Activated CD4-positive, alpha-beta memory T cell treated with anti-CD3 and anti-CD28 coated beads, Interleukin-2, amount 10 ng/mL, durations not matched to agents 7 days and 5 days (primary cell): Measurements from ENCODE around the gene CRPPA. TPM values are rescaled to one million over a fixed set of nuclear protein-coding genes. Genes with fewer than 3 reads are reported as not detected.

Experiments
- CTCF ChIA-PET: fragments of 350-600 bp; sonication (Branson Sonifier 250); formaldehyde crosslinking; loops from one replicate; lab custom pipeline; 2021; ENCODE audit warnings: antibody characterized with exemption, inconsistent platforms; lab: Charles Lee
- POLR2A ChIA-PET: fragments of 350-600 bp; sonication (Branson Sonifier 250); formaldehyde crosslinking; loops from one replicate; lab custom pipeline; 2021; ENCODE audit warnings: antibody characterized with exemption; lab: Charles Lee
- DNase-seq: peaks from one replicate; pipeline ENCODE4 v3.0.0-alpha.2; 2020
- H3K27ac Mint-ChIP-seq: one replicate; pipeline ENCODE4 v1.8.0; 2021; ENCODE audit warnings: mild to moderate bottlenecking, mixed read lengths
- H3K27me3 Mint-ChIP-seq: one replicate; pipeline ENCODE4 v1.8.0; 2021; ENCODE audit warnings: mixed read lengths
- H3K36me3 Mint-ChIP-seq: one replicate; pipeline ENCODE4 v1.8.0; 2021; ENCODE audit warnings: low read depth, mixed read lengths
- H3K4me1 Mint-ChIP-seq: one replicate; pipeline ENCODE4 v1.8.0; 2021; ENCODE audit warnings: mixed read lengths
- H3K4me3 Mint-ChIP-seq: one replicate; pipeline ENCODE4 v1.8.0; 2021; ENCODE audit warnings: mild to moderate bottlenecking, mixed read lengths
- H3K9me3 Mint-ChIP-seq: one replicate; pipeline ENCODE4 v1.8.0; 2021; ENCODE audit warnings: mixed read lengths
- total RNA-seq, 2 experiments: library from RNA; stranded (reverse); gene quantifications; one replicate each; pipeline ENCODE4 v1.2.3, GENCODE V29; 2021

The CRPPA gene
- total RNA-seq, 2 experiments from 2014 or later = 0.30 to 0.68 TPM

DNA sequence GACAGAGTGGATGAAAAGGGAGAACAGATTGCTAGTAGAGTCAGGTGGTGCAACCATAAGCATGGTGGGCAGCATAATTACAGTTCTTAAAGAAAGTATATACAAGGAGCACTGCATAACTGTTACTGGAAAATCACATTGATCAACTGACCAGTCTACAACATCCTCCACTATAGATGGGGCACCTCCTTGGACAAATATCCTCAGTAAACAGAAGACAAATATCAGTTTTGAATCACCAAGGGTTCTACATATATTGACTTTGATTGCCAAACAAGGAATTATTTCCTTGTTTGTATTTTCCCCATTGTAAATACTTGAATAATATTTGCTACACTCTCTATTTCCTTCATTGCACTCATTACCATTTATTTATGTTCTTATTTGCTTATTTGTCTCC is 17.6 kb upstream of the CRPPA start:
- Mint-ChIP-seq H3K4me3 (no peak overlapping the region), H3K4me1 (no peaks in the 10 kb centered on the region), H3K9me3 (no peaks in the 10 kb centered on the region), H3K36me3 (no peaks in the 10 kb centered on the region), H3K27me3 (no peaks in the 10 kb centered on the region), H3K27ac (no peak overlapping the region)
- ChIA-PET POLR2A (no interaction called here), CTCF (no interaction called here)
- DNase-seq = no peak

DNA sequence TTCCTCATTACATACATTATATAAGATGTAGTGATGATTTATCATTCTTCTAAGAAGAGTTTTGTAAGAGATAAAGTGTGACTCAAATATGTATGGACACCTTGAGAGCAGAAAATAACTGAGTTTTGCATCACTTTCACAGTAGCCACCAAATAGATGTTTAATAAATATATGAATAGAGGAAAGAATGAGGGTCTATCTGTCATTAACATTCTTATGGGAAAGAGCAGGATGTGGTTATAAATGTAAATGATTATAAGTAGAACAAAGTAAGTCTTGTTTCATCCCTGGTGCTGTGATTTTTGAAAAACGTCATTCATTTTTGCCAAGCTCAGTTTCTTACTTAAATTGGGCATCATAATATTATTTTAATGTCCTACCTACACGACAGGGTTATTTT is 15.0 kb upstream of the CRPPA start:
- H3K4me3 Mint-ChIP-seq = no peak overlapping the region
- H3K9me3 Mint-ChIP-seq = no peaks in the 10 kb centered on the region
- no peaks in the 10 kb centered on the region for H3K4me1 Mint-ChIP-seq
- H3K36me3 Mint-ChIP-seq = no peaks in the 10 kb centered on the region
- H3K27me3 Mint-ChIP-seq = no peaks in the 10 kb centered on the region
- ChIA-PET POLR2A (interaction anchor here (0.6 to 1.6 kb wide), 2 partner anchors 10 to 16 kb away, joined by 3 to 6 read pairs; no protein-coding TSS in a partner anchor), CTCF (interaction anchor here (1.7 to 5.6 kb wide), 2 partner anchors 128 to 129 kb away, joined by 8 to 66 read pairs; no protein-coding TSS in a partner anchor)
- H3K27ac Mint-ChIP-seq = no peak overlapping the region
- DNase-seq = no peak

- Mint-ChIP-seq H3K9me3 (no peaks in the 10 kb centered on the region), H3K27me3 (no peaks in the 10 kb centered on the region), H3K36me3 (no peaks in the 10 kb centered on the region), H3K4me1 (no peaks in the 10 kb centered on the region), H3K27ac (no peak overlapping the region), H3K4me3 (no peak overlapping the region)
- ChIA-PET CTCF (interaction anchor here (1.0 to 5.6 kb wide), 4 partner anchors 9 to 132 kb away, joined by 3 to 66 read pairs (median 7); partner anchors contain the start of gene CRPPA), POLR2A (interaction anchor here (2.4 kb wide), 1 partner anchor 13 kb away, joined by 10 read pairs; no protein-coding TSS in a partner anchor)
- no peak for DNase-seq
Observed at GRCh38 chr7:16433568-16434122, 12.3 kb upstream of the CRPPA start.

GRCh38 chr7:16432425-16432731 is 11.0 kb upstream of the CRPPA start:
- Mint-ChIP-seq H3K9me3 (no peaks in the 10 kb centered on the region), H3K27me3 (no peaks in the 10 kb centered on the region), H3K36me3 (no peaks in the 10 kb centered on the region), H3K4me3 (no peak overlapping the region), H3K27ac (no peak overlapping the region), H3K4me1 (no peaks in the 10 kb centered on the region)
- DNase-seq = no peak
- POLR2A ChIA-PET = interaction anchor here (1.4 to 2.4 kb wide), 2 partner anchors 9 to 12 kb away, joined by 6 to 10 read pairs; no protein-coding TSS in a partner anchor
- CTCF ChIA-PET = interaction anchor here (0.5 to 5.6 kb wide), 6 partner anchors 12 to 290 kb away, joined by 3 to 66 read pairs (median 4); partner anchors contain the start of gene CRPPA

GRCh38 chr7:16431646-16432424 is 10.5 kb upstream of the CRPPA start:
- Mint-ChIP-seq H3K4me3 (no peak overlapping the region), H3K27ac (no peak overlapping the region), H3K27me3 (no peaks in the 10 kb centered on the region), H3K9me3 (no peaks in the 10 kb centered on the region), H3K4me1 (no peaks in the 10 kb centered on the region), H3K36me3 (no peaks in the 10 kb centered on the region)
- CTCF ChIA-PET = interaction anchor here (0.5 to 5.6 kb wide), 7 partner anchors 11 to 353 kb away, joined by 3 to 66 read pairs (median 3); partner anchors contain the start of gene CRPPA
- peak; percentile 22 for DNase-seq
- POLR2A ChIA-PET = interaction anchor here (1.4 to 2.0 kb wide), 2 partner anchors 9 to 11 kb away, joined by 6 to 11 read pairs; partner anchors contain the start of gene CRPPA

GRCh38 chr7:16430133-16430532 is 8.8 kb upstream of the CRPPA start:
- H3K4me1 Mint-ChIP-seq = no peaks in the 10 kb centered on the region
- H3K9me3 Mint-ChIP-seq = no peaks in the 10 kb centered on the region
- ChIA-PET POLR2A (interaction anchor here (2.0 kb wide), 1 partner anchor 9 kb away, joined by 11 read pairs; the partner anchor contains the start of gene CRPPA), CTCF (interaction anchor here (1.6 to 1.8 kb wide), 2 partner anchors 135 to 352 kb away, joined by 3 to 5 read pairs; no protein-coding TSS in a partner anchor)
- no peak overlapping the region for H3K4me3 Mint-ChIP-seq
- no peaks in the 10 kb centered on the region for H3K27me3 Mint-ChIP-seq
- no peak overlapping the region for H3K27ac Mint-ChIP-seq
- no peaks in the 10 kb centered on the region for H3K36me3 Mint-ChIP-seq
- no peak for DNase-seq

- H3K27ac Mint-ChIP-seq = no peak overlapping the region
- no peaks in the 10 kb centered on the region for H3K27me3 Mint-ChIP-seq
- no peaks in the 10 kb centered on the region for H3K9me3 Mint-ChIP-seq
- CTCF ChIA-PET = interaction anchor here (1.8 kb wide), 1 partner anchor 136 kb away, joined by 5 read pairs; no protein-coding TSS in a partner anchor
- POLR2A ChIA-PET = interaction anchor here (1.0 kb wide), 1 partner anchor 217 kb away, joined by 3 read pairs; the partner anchor contains the start of genes ANKMY2 and BZW2
- H3K4me1 Mint-ChIP-seq = no peaks in the 10 kb centered on the region
- H3K4me3 Mint-ChIP-seq = no peak overlapping the region
- H3K36me3 Mint-ChIP-seq = no peaks in the 10 kb centered on the region
- no peak for DNase-seq
Observed at GRCh38 chr7:16428672-16429071, 7.3 kb upstream of the CRPPA start.

DNA sequence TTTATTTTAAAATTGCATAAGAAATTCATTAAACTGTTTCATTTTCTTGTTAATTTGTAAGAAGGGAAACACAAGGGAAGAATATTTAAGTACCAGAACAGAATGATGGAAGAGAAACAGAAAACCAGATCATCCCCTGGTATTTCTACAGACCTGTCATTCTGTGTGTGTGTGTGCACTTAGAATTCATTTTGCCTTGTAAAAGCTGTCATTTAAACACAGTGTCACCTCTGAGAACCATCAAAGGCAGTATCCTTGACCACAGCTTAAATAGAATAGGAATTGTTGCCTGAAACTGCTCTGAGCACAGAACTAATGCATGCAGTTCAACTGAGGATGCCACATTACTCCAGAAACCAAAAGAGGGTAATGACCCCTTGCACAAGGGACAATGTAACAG is 6.8 kb upstream of the CRPPA start:
- no peaks in the 10 kb centered on the region for H3K9me3 Mint-ChIP-seq
- no peaks in the 10 kb centered on the region for H3K27me3 Mint-ChIP-seq
- ChIA-PET CTCF (no interaction called here), POLR2A (interaction anchor here (1.0 kb wide), 1 partner anchor 217 kb away, joined by 3 read pairs; the partner anchor contains the start of genes ANKMY2 and BZW2)
- no peak for DNase-seq
- no peaks in the 10 kb centered on the region for H3K36me3 Mint-ChIP-seq
- no peak overlapping the region for H3K27ac Mint-ChIP-seq
- no peak overlapping the region for H3K4me3 Mint-ChIP-seq
- H3K4me1 Mint-ChIP-seq = no peaks in the 10 kb centered on the region

DNA sequence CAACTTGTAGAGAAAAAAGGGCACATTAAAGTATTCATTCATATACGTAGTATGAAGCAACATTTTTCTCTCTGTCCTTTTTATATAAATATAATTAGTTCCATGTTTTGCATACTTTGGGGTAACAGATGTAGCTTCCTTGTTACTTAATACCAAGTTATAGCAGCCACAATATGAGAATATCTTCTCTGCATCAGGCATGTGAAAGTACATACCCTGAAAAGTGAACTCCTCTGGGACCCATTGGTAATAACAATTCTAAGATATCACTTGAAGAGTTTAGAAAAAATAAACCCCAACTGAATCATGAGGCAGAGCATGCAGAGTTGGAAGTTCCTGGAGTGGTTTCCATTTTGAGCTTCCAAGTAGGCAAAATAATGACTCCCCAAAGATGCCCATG is 2.4 kb upstream of the CRPPA start:
- no peak for DNase-seq
- Mint-ChIP-seq H3K4me3 (no peak overlapping the region), H3K27me3 (no peaks in the 10 kb centered on the region), H3K27ac (no peak overlapping the region), H3K4me1 (peaks cover 17% of the 10 kb centered on the region), H3K9me3 (no peaks in the 10 kb centered on the region), H3K36me3 (peaks cover 3% of the 10 kb centered on the region)
- ChIA-PET CTCF (interaction anchor here (1.2 kb wide), 2 partner anchors 10 to 141 kb away, joined by 3 to 4 read pairs; no protein-coding TSS in a partner anchor), POLR2A (interaction anchor here (1.6 kb wide), 1 partner anchor 8 kb away, joined by 6 read pairs; no protein-coding TSS in a partner anchor)

DNA sequence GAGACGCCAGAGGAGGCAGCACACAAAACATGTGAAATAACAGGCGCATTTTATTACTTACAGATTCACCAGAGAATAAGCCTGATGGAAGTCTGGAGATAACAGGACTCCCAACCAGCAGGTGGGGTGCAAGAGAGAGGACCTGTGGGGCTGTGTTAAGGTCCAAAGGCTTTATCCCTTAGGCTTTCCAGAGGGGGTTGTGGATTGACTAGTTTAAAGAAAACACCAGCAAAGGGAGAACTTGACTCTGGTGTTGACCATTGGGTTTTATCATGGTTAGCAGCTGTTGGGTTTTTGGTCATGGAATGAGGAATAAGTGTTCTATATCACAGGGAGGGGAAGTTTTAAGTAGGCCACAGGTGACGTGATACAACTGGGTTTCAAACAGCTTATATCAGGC is 1.6 kb upstream of the CRPPA start:
- Mint-ChIP-seq H3K27me3 (no peaks in the 10 kb centered on the region), H3K27ac (no peak overlapping the region), H3K9me3 (peaks cover 3% of the 10 kb centered on the region), H3K36me3 (peaks cover 8% of the 10 kb centered on the region), H3K4me1 (peaks cover 17% of the 10 kb centered on the region), H3K4me3 (no peak overlapping the region)
- DNase-seq = no peak
- ChIA-PET CTCF (interaction anchor here (1.2 to 3.9 kb wide), 2 partner anchors 11 to 142 kb away, joined by 3 to 27 read pairs; no protein-coding TSS in a partner anchor), POLR2A (interaction anchor here (1.6 kb wide), 1 partner anchor 9 kb away, joined by 6 read pairs; no protein-coding TSS in a partner anchor)

- DNase-seq = no peak
- ChIA-PET POLR2A (interaction anchor here (1.3 to 2.6 kb wide), 5 partner anchors 9 to 246 kb away, joined by 3 to 24 read pairs (median 6); partner anchors contain the start of genes ANKMY2 and BZW2), CTCF (interaction anchor here (1.6 to 3.9 kb wide), 3 partner anchors 9 to 143 kb away, joined by 5 to 27 read pairs (median 11); no protein-coding TSS in a partner anchor)
Observed at GRCh38 chr7:16422103-16422435, 731 bp upstream of the CRPPA start.

GRCh38 chr7:16420649-16421332 is 547 bp downstream of the CRPPA start:
- Mint-ChIP-seq H3K27me3 (no peaks in the 10 kb centered on the region), H3K27ac (peak overlapping the region; percentile 92), H3K9me3 (peaks cover 3% of the 10 kb centered on the region), H3K36me3 (peaks cover 8% of the 10 kb centered on the region), H3K4me1 (peaks cover 26% of the 10 kb centered on the region), H3K4me3 (peak overlapping the region; percentile 77)
- DNase-seq = peak; percentile 87
- ChIA-PET POLR2A (interaction anchor here (0.6 to 2.6 kb wide), 18 partner anchors 9 to 878 kb away, joined by 3 to 24 read pairs (median 4); partner anchors contain the start of genes ANKMY2 and BZW2), CTCF (interaction anchor here (0.8 to 3.9 kb wide), 9 partner anchors 9 to 343 kb away, joined by 3 to 27 read pairs (median 4); partner anchors contain the start of gene ANKMY2)

More at GRCh38 chr7:16422103-16422435, 731 bp upstream of the CRPPA start:
- Mint-ChIP-seq H3K36me3 (peaks cover 8% of the 10 kb centered on the region), H3K27ac (peak overlapping the region; percentile 65), H3K27me3 (no peaks in the 10 kb centered on the region), H3K4me1 (peaks cover 22% of the 10 kb centered on the region), H3K4me3 (peak overlapping the region; percentile 55), H3K9me3 (peaks cover 3% of the 10 kb centered on the region)
